H9 (cell line): Measurements from ENCODE around the gene HTD2. TPM values are rescaled to one million over a fixed set of nuclear protein-coding genes. Genes with fewer than 3 reads are reported as not detected.

Experiments used
- DNase-seq: peaks from one replicate; pipeline ENCODE4 v3.0.0-alpha.2; 2017
- H2AFZ ChIP-seq: one replicate; pipeline ENCODE4 v1.6.1; 2013; ENCODE audit warnings: mild to moderate bottlenecking, low read length, control low read depth, moderate library complexity
- H2AK5ac ChIP-seq: 2 replicates; pipeline ENCODE4 v1.6.1; 2013; ENCODE audit warnings: low read length, control low read depth, mixed read lengths; ENCODE audit not compliant: insufficient read length
- H2BK120ac ChIP-seq: one replicate; pipeline ENCODE4 v1.6.1; 2013; ENCODE audit warnings: low read depth, mild to moderate bottlenecking, low read length, control low read depth, inconsistent platforms; ENCODE audit not compliant: poor library complexity, severe bottlenecking
- H2BK12ac ChIP-seq: 2 replicates; pipeline ENCODE4 v1.6.1; 2013; ENCODE audit warnings: low read length, control low read depth, mixed read lengths, low read depth; ENCODE audit not compliant: insufficient read length
- H2BK15ac ChIP-seq: 2 replicates; pipeline ENCODE4 v1.6.1; 2013; ENCODE audit warnings: low read depth, low read length, control low read depth
- H2BK20ac ChIP-seq: one replicate; pipeline ENCODE4 v1.6.1; 2013; ENCODE audit warnings: low read depth, mild to moderate bottlenecking, low read length, control low read depth, inconsistent platforms; ENCODE audit not compliant: poor library complexity, severe bottlenecking
- H2BK5ac ChIP-seq: 2 replicates; pipeline ENCODE4 v1.6.1; 2013; ENCODE audit warnings: low read length, control low read depth, mixed read lengths; ENCODE audit not compliant: insufficient read length
- H3K14ac ChIP-seq: 2 replicates; pipeline ENCODE4 v1.6.1; 2013; ENCODE audit warnings: low read length, control low read depth; ENCODE audit not compliant: insufficient read depth
- H3K18ac ChIP-seq: 2 replicates; pipeline ENCODE4 v1.6.1; 2013; ENCODE audit warnings: low read depth, mild to moderate bottlenecking, mixed read lengths, low read length, control low read depth; ENCODE audit not compliant: insufficient read length
- H3K23ac ChIP-seq: 2 replicates; pipeline ENCODE4 v1.6.1; 2013; ENCODE audit warnings: low read length, control low read depth, mixed read lengths, low read depth; ENCODE audit not compliant: insufficient read length
- H3K23me2 ChIP-seq: 2 replicates; pipeline ENCODE4 v1.6.1; 2013; ENCODE audit warnings: low read depth, mild to moderate bottlenecking, mixed read lengths, low read length, control low read depth; ENCODE audit not compliant: insufficient read length, poor library complexity, severe bottlenecking
- H3K27ac ChIP-seq: 2 replicates; pipeline ENCODE4 v1.5.1; 2013; ENCODE audit warnings: low read length, control low read depth, mixed read lengths, low read depth; ENCODE audit not compliant: insufficient read length
- H3K27me3 ChIP-seq: 2 replicates; pipeline ENCODE4 v1.6.1; 2013; ENCODE audit warnings: low read length, control low read depth, inconsistent platforms; ENCODE audit not compliant: insufficient read depth
- H3K4ac ChIP-seq: 2 replicates; pipeline ENCODE4 v1.6.1; 2013; ENCODE audit warnings: low read depth, mild to moderate bottlenecking, control low read depth, inconsistent platforms, low read length, moderate library complexity
- H3K4me1 ChIP-seq: 2 replicates; pipeline ENCODE4 v1.6.1; 2013; ENCODE audit warnings: low read length, control low read depth, inconsistent platforms; ENCODE audit not compliant: insufficient read depth
- H3K4me2 ChIP-seq: 2 replicates; pipeline ENCODE4 v1.6.1; 2013; ENCODE audit warnings: low read length, control low read depth, mixed read lengths; ENCODE audit not compliant: insufficient read length, insufficient read depth
- H3K56ac ChIP-seq: 2 replicates; pipeline ENCODE4 v1.6.1; 2013; ENCODE audit warnings: low read depth, mild to moderate bottlenecking, mixed read lengths, low read length, control low read depth; ENCODE audit not compliant: insufficient read length
- H3K79me1 ChIP-seq: 2 replicates; pipeline ENCODE4 v1.6.1; 2013; ENCODE audit warnings: low read depth, mild to moderate bottlenecking, moderate library complexity, low read length, control low read depth, inconsistent platforms; ENCODE audit not compliant: insufficient read depth, poor library complexity, severe bottlenecking
- H3K79me2 ChIP-seq: 2 replicates; pipeline ENCODE4 v1.6.1; 2013; ENCODE audit warnings: low read length, control low read depth, inconsistent platforms; ENCODE audit not compliant: insufficient read depth
- H3K9ac ChIP-seq: 2 replicates; pipeline ENCODE4 v1.6.1; 2013; ENCODE audit warnings: low read length, control low read depth, mixed read lengths; ENCODE audit not compliant: insufficient read length; ENCODE audit errors: extremely low read depth
- H3K9me3 ChIP-seq: one replicate; pipeline ENCODE4 v1.6.1; 2013; ENCODE audit warnings: low read depth, low read length, inconsistent platforms; ENCODE audit not compliant: control insufficient read depth
- H3T11ph ChIP-seq: one replicate; pipeline ENCODE4 v1.6.1; 2013; ENCODE audit warnings: mild to moderate bottlenecking, low read length, control low read depth, inconsistent platforms
- H4K20me1 ChIP-seq: one replicate; pipeline ENCODE4 v1.6.1; 2013; ENCODE audit not compliant: control insufficient read depth, insufficient read length, insufficient read depth
- H4K5ac ChIP-seq: 2 replicates; pipeline ENCODE4 v1.6.1; 2013; ENCODE audit warnings: low read depth, mild to moderate bottlenecking, mixed read lengths, low read length, control low read depth; ENCODE audit not compliant: insufficient read length
- H4K8ac ChIP-seq: replicated peaks from 2 replicates; pipeline ENCODE4 v1.6.1; 2013; ENCODE audit warnings: low read length, control low read depth, mixed read lengths, low read depth; ENCODE audit not compliant: insufficient read length
- H4K91ac ChIP-seq: 2 replicates; pipeline ENCODE4 v1.6.1; 2013; ENCODE audit warnings: low read depth, mild to moderate bottlenecking, moderate library complexity, mixed read lengths, low read length, control low read depth; ENCODE audit not compliant: insufficient read length
- H3K27ac Mint-ChIP-seq, 3 experiments: 2 replicates in 2 of 3; 3 replicates in 1 of 3; pipeline ENCODE4 v1.8.0; 2020 to 2021; ENCODE audit warnings: mixed read lengths in 3 of 3, mild to moderate bottlenecking in 1 of 3, moderate library complexity in 1 of 3
- H3K27me3 Mint-ChIP-seq: 2 replicates; pipeline ENCODE4 v1.8.0; 2021; ENCODE audit warnings: low read depth, mild to moderate bottlenecking, moderate library complexity, mixed read lengths
- H3K36me3 Mint-ChIP-seq, 3 experiments: 2 replicates in 2 of 3; 3 replicates in 1 of 3; pipeline ENCODE4 v1.8.0; 2020 to 2021; ENCODE audit warnings: low read depth in 3 of 3, mixed read lengths in 3 of 3; ENCODE audit not compliant: insufficient read depth in 1 of 3
- H3K4me1 Mint-ChIP-seq, 2 experiments: 2 replicates each; pipeline ENCODE4 v1.8.0; 2020; ENCODE audit warnings: mixed read lengths in 2 of 2
- H3K4me3 Mint-ChIP-seq, 2 experiments: 2 replicates in 1 of 2; 3 replicates in 1 of 2; pipeline ENCODE4 v1.8.0; 2020 to 2021; ENCODE audit warnings: mild to moderate bottlenecking in 2 of 2, mixed read lengths in 2 of 2, moderate library complexity in 1 of 2
- H3K9me3 Mint-ChIP-seq, 2 experiments: 2 replicates in 1 of 2; 3 replicates in 1 of 2; pipeline ENCODE4 v1.8.0; 2020; ENCODE audit warnings: mild to moderate bottlenecking in 2 of 2, mixed read lengths in 2 of 2, moderate library complexity in 1 of 2
- CTCF ChIP-seq: fragments of 200-600 bp; sonication (generic); conservative IDR thresholded peaks from 3 replicates; pipeline ENCODE4 v1.8.0; 2021; ENCODE audit warnings: antibody characterized with exemption, mild to moderate bottlenecking
- WGBS: extraction: QIAGEN DNeasy Blood & Tissue Kit; methylation state at CpG from one replicate; pipeline ENCODE4 v1.1.7; 2013; ENCODE audit warnings: missing lambda C conversion rate, low lambda C conversion rate, mixed read lengths; ENCODE audit not compliant: insufficient read length; ENCODE audit errors: extremely low coverage; 5-methylcytosine and 5-hydroxymethylcytosine counted together
- total RNA-seq: library from RNA; stranded (reverse); gene quantifications from 2 replicates; pipeline ENCODE4 v1.2.1, GENCODE V29; 2021

Gene HTD2
- total RNA-seq, 1 experiment from 2014 or later = 13.4 TPM

GRCh38 chr3:58317811-58318210 is 11.5 kb downstream of the HTD2 start:
- no peak overlapping the region for H3K27ac Mint-ChIP-seq
- H3K4ac ChIP-seq = no peak overlapping the region

More at GRCh38 chr3:58317811-58318210, 11.5 kb downstream of the HTD2 start:
- no peak overlapping the region for H2BK12ac ChIP-seq
- H3K9ac ChIP-seq = no peak overlapping the region
- DNase-seq = no peak
- no peak overlapping the region for H3K23ac ChIP-seq
- no peak overlapping the region for H2AK5ac ChIP-seq
- H2AFZ ChIP-seq = no peak overlapping the region
- H3K14ac ChIP-seq = no peak overlapping the region
- no peak overlapping the region for H4K91ac ChIP-seq
- H3K56ac ChIP-seq = no peak overlapping the region
- no peaks in the 10 kb centered on the region for H3K79me1 ChIP-seq
- H3K79me2 ChIP-seq = no peaks in the 10 kb centered on the region
- H3T11ph ChIP-seq = no peak overlapping the region
- H3K27me3 ChIP-seq = no peaks in the 10 kb centered on the region
- Mint-ChIP-seq H3K9me3 (no peaks in the 10 kb centered on the region), H3K27me3 (no peaks in the 10 kb centered on the region), H3K4me1 (peaks cover 17% of the 10 kb centered on the region in 2 experiments), H3K36me3 (peaks cover 29 to 73% (median 59%) of the 10 kb centered on the region in 3 experiments; a peak in 6 of 7 replicates), H3K4me3 (no peak overlapping the region)
- H3K9me3 ChIP-seq = no peaks in the 10 kb centered on the region
- no peak overlapping the region for H3K4me2 ChIP-seq
- H4K5ac ChIP-seq = no peak overlapping the region
- H2BK15ac ChIP-seq = no peak overlapping the region
- H3K4me1 ChIP-seq = peaks cover 7% of the 10 kb centered on the region; the same call in 1 of the 2 replicates
- H2BK120ac ChIP-seq = no peak overlapping the region
- no peak overlapping the region for H3K27ac ChIP-seq
- H2BK20ac ChIP-seq = no peak overlapping the region
- H4K8ac ChIP-seq = no peak overlapping the region
- no peak for TF ChIP-seq CTCF
- no peaks in the 10 kb centered on the region for H3K23me2 ChIP-seq
- no peaks in the 10 kb centered on the region for H4K20me1 ChIP-seq
- no peak overlapping the region for H3K18ac ChIP-seq
- no peak overlapping the region for H2BK5ac ChIP-seq
- no CpG with 5 or more reads among the region's 2 CpGs for WGBS
